OCI-LY7 (cell line): ENCODE measurements around the gene SYT2.

Experiments used
- CTCF ChIP-seq: fragments of 200-600 bp; sonication (generic); conservative IDR thresholded peaks from 2 replicates; pipeline ENCODE4 v1.5.1; 2014; ENCODE audit warnings: mild to moderate bottlenecking, antibody characterized with exemption, low read length, moderate library complexity, mixed read lengths
- EZH2phosphoT487 ChIP-seq: fragments of 200-600 bp; sonication (generic); IDR thresholded peaks from 2 replicates; pipeline ENCODE4 v1.6.1; 2018; ENCODE audit warnings: low read depth, borderline replicate concordance, mild to moderate bottlenecking, mixed run types, antibody characterized with exemption, low read length, moderate library complexity, mixed read lengths

- TF ChIP-seq CTCF: no peak
- TF ChIP-seq EZH2phosphoT487: no peak
Measured at GRCh38 chr1:202681736-202682420, 28.4 kb downstream of the SYT2 start.
